NB4 (cell line): ENCODE results near the gene ZNF185.

Experiments used
- DNase-seq: peaks from one replicate; pipeline ENCODE4 v3.0.0; 2010; ENCODE audit warnings: low read depth
- H3K4me3 ChIP-seq: one replicate; pipeline ENCODE4 v1.5.1; 2011; ENCODE audit warnings: mild to moderate bottlenecking, low read depth, low read length, moderate library complexity
- CTCF ChIP-seq: IDR thresholded peaks from one replicate; pipeline ENCODE4 v1.5.1; 2012; ENCODE audit warnings: low read depth, low read length
- MAX ChIP-seq: IDR thresholded peaks from 2 replicates; pipeline ENCODE4 v1.6.1; 2011; ENCODE audit warnings: low read depth, low read length
- MYC ChIP-seq: IDR thresholded peaks from 2 replicates; pipeline ENCODE4 v1.6.1; 2011; ENCODE audit warnings: low read depth, low read length
- POLR2A ChIP-seq: IDR thresholded peaks from 2 replicates; pipeline ENCODE4 v1.6.1; 2011; ENCODE audit warnings: mild to moderate bottlenecking; ENCODE audit not compliant: insufficient read length; ENCODE audit errors: extremely low read depth

Gene ZNF185

GRCh38 chrX:152928761-152929400, 31.0 kb downstream of the ZNF185 start:
- DNase-seq: no peak
- TF ChIP-seq MAX: no peak
- TF ChIP-seq CTCF: no peak
- no peak for TF ChIP-seq POLR2A
- TF ChIP-seq MYC: no peak
- H3K4me3 ChIP-seq: no peak overlapping the region

GRCh38 chrX:152929898-152930297, 32.0 kb downstream of the ZNF185 start:
- no peak overlapping the region for H3K4me3 ChIP-seq
- DNase-seq: no peak
- no peak for TF ChIP-seq CTCF
- TF ChIP-seq POLR2A: no peak
- no peak for TF ChIP-seq MYC
- no peak for TF ChIP-seq MAX

GRCh38 chrX:152930516-152930915, 32.6 kb downstream of the ZNF185 start:
- TF ChIP-seq MAX (no peak), CTCF (no peak), POLR2A (no peak), MYC (no peak)
- no peak for DNase-seq
- no peak overlapping the region for H3K4me3 ChIP-seq

GRCh38 chrX:152932144-152932543, 34.3 kb downstream of the ZNF185 start:
- TF ChIP-seq CTCF: no peak
- no peak for TF ChIP-seq POLR2A
- no peak for TF ChIP-seq MYC
- no peak for TF ChIP-seq MAX
- H3K4me3 ChIP-seq: no peak overlapping the region
- DNase-seq: no peak

GRCh38 chrX:152932598-152933175, 34.8 kb downstream of the ZNF185 start:
- TF ChIP-seq MYC (no peak), POLR2A (no peak), CTCF (no peak), MAX (no peak)
- no peak overlapping the region for H3K4me3 ChIP-seq
- no peak for DNase-seq
